HCT116 (cell line): Measurements from ENCODE around the gene CTRB2. TPM values are rescaled to one million over a fixed set of nuclear protein-coding genes. Genes with fewer than 3 reads are reported as not detected.

Source experiments
- ATAC-seq: fragments of 200-7000 bp; cut with Tn5 transposase; 2 replicates; pipeline ENCODE4 v1.9.1; 2020; ENCODE audit warnings: mild to moderate bottlenecking, moderate library complexity
- BruUV-seq: library from RNA; stranded (reverse); fragments of 400-500 nt; replicated peaks from 2 replicates; lab custom pipeline; 2021; lab: Mats Ljungman, UMichigan
- CTCF ChIA-PET: fragments of 300-600 bp; sonication (Branson Sonifier 250); formaldehyde crosslinking; loops from one replicate; lab custom pipeline; 2021; ENCODE audit warnings: antibody characterized with exemption; lab: Charles Lee
- POLR2A ChIA-PET: fragments of 300-600, 350-600 bp; sonication (Branson Sonifier 250); formaldehyde crosslinking; loops from one replicate; lab custom pipeline; 2021; ENCODE audit warnings: antibody characterized with exemption; lab: Charles Lee
- RAD21 ChIA-PET, 2 experiments: fragments of 300-600 bp; sonication (Branson Sonifier 250); formaldehyde crosslinking; loops; one replicate each; lab custom pipeline; 2023; ENCODE audit warnings: low total read pairs in 2 of 2; ENCODE audit not compliant: uncharacterized antibody in 2 of 2, unreplicated experiment in 2 of 2, low non-redundant PET in 1 of 2; lab: Charles Lee
- DNase-seq: peaks from one replicate; pipeline ENCODE4 v3.0.0-alpha.2; 2010; ENCODE audit warnings: low read depth, low spot score
- H2AFZ ChIP-seq: fragments of 200-600 bp; shearing (Covaris generic), sonication (generic); 2 replicates; pipeline ENCODE4 v1.6.1; 2017; ENCODE audit warnings: low read depth, mixed run types, mixed read lengths, antibody characterized with exemption, low read length; ENCODE audit not compliant: poor library complexity, severe bottlenecking
- H3K27ac ChIP-seq: 2 replicates; pipeline ENCODE4 v1.5.1; 2012; ENCODE audit warnings: low read depth, low read length
- H3K27me3 ChIP-seq: fragments of 200-600 bp; sonication (generic); 2 replicates; pipeline ENCODE4 v1.6.1; 2016; ENCODE audit warnings: mixed run types, low read length, mixed read lengths; ENCODE audit not compliant: insufficient read depth
- H3K36me3 ChIP-seq, 2 experiments: fragments of 200-500 bp in 1 of 2; fragments of 200-600 bp in 1 of 2; sonication (Bioruptor generic) in 1 of 2; sonication (generic) in 1 of 2; 2 replicates each; pipeline versions ENCODE4 v1.5.1 to v1.6.1; 2014 to 2016; ENCODE audit warnings: low read length in 2 of 2, inconsistent platforms in 1 of 2, mixed read lengths in 1 of 2, mixed run types in 1 of 2; ENCODE audit not compliant: insufficient read depth in 2 of 2, control insufficient read depth in 1 of 2
- H3K4me1 ChIP-seq, 2 experiments: fragments of 200-600 bp in 1 of 2; sonication (generic) in 1 of 2; 2 replicates each; pipeline versions ENCODE4 v1.5.1 to v1.6.1; 2012 to 2017; ENCODE audit warnings: low read length in 2 of 2, inconsistent platforms in 1 of 2, mild to moderate bottlenecking in 1 of 2, mixed read lengths in 1 of 2, mixed run types in 1 of 2, moderate library complexity in 1 of 2; ENCODE audit not compliant: insufficient read depth in 2 of 2, control insufficient read depth in 1 of 2
- H3K4me2 ChIP-seq: fragments of 200-600 bp; sonication (generic); 2 replicates; pipeline ENCODE4 v1.6.1; 2017; ENCODE audit warnings: mixed run types, low read length, mixed read lengths
- H3K4me3 ChIP-seq, 2 experiments: fragments of 200-600 bp in 1 of 2; sonication (generic) in 1 of 2; replicated peaks in 1 of 2; 2 replicates each; pipeline ENCODE4 v1.5.1; 2011 to 2016; ENCODE audit warnings: low read length in 2 of 2, control low read depth in 1 of 2, low read depth in 1 of 2, mild to moderate bottlenecking in 1 of 2, mixed read lengths in 1 of 2, mixed run types in 1 of 2
- H3K79me2 ChIP-seq: fragments of 200-600 bp; sonication (generic); 2 replicates; pipeline ENCODE4 v1.6.1; 2017; ENCODE audit warnings: mild to moderate bottlenecking, mixed run types, low read length, moderate library complexity, mixed read lengths; ENCODE audit not compliant: insufficient read depth
- H3K9ac ChIP-seq: fragments of 200-600 bp; sonication (generic); 2 replicates; pipeline ENCODE4 v1.6.1; 2016; ENCODE audit warnings: low read length, mixed read lengths
- H3K9me2 ChIP-seq: fragments of 200-600 bp; sonication (generic), shearing (Covaris generic); 2 replicates; pipeline ENCODE4 v1.6.1; 2017; ENCODE audit warnings: mixed run types, mild to moderate bottlenecking, moderate library complexity; ENCODE audit not compliant: insufficient read depth
- H3K9me3 ChIP-seq, 2 experiments: fragments of 200-500 bp in 1 of 2; fragments of 200-600 bp in 1 of 2; sonication (Bioruptor generic) in 1 of 2; sonication (generic) in 1 of 2; 2 replicates each; pipeline ENCODE4 v1.6.1; 2014 to 2017; ENCODE audit warnings: low read length in 2 of 2, mixed read lengths in 2 of 2, inconsistent platforms in 1 of 2, low read depth in 1 of 2, mild to moderate bottlenecking in 1 of 2, mixed run types in 1 of 2, moderate library complexity in 1 of 2; ENCODE audit not compliant: control insufficient read depth in 1 of 2, insufficient read depth in 1 of 2
- H4K20me1 ChIP-seq: fragments of 200-600 bp; sonication (generic), shearing (Covaris generic); 2 replicates; pipeline ENCODE4 v1.6.1; 2017; ENCODE audit warnings: mixed run types, mild to moderate bottlenecking, moderate library complexity; ENCODE audit not compliant: insufficient read depth
- CBX3 ChIP-seq: IDR thresholded peaks from 2 replicates; pipeline ENCODE4 v1.6.1; 2012; ENCODE audit warnings: low read depth
- CEBPB ChIP-seq: IDR thresholded peaks from 2 replicates; pipeline ENCODE4 v1.6.1; 2012; ENCODE audit warnings: low read depth
- EGR1 ChIP-seq: IDR thresholded peaks from 2 replicates; pipeline ENCODE4 v1.6.1; 2012; ENCODE audit warnings: low read depth
- ELF1 ChIP-seq: IDR thresholded peaks from 2 replicates; pipeline ENCODE4 v1.6.1; 2012; ENCODE audit warnings: low read depth, borderline replicate concordance
- EZH2 ChIP-seq: fragments of 200-600 bp; sonication (generic); IDR thresholded peaks from 2 replicates; pipeline ENCODE4 v1.6.1; 2017; ENCODE audit warnings: antibody characterized with exemption, mixed run types
- EZH2phosphoT487 ChIP-seq: fragments of 200-600 bp; IDR thresholded peaks from 2 replicates; pipeline ENCODE4 v1.6.1; 2018; ENCODE audit warnings: antibody characterized with exemption, borderline replicate concordance
- FOSL1 ChIP-seq: IDR thresholded peaks from 2 replicates; pipeline ENCODE4 v1.6.1; 2012; ENCODE audit warnings: low read depth
- JUND ChIP-seq: IDR thresholded peaks from 2 replicates; pipeline ENCODE4 v1.6.1; 2012
- POLR2A ChIP-seq: IDR thresholded peaks from 2 replicates; pipeline ENCODE4 v1.7.0; 2011; ENCODE audit warnings: borderline replicate concordance; ENCODE audit not compliant: insufficient read depth, insufficient read length; ENCODE audit errors: extremely low read depth
- RAD21 ChIP-seq: IDR thresholded peaks from 2 replicates; pipeline ENCODE4 v1.6.1; 2012; ENCODE audit warnings: low read depth, mild to moderate bottlenecking
- SIN3A ChIP-seq: IDR thresholded peaks from 2 replicates; pipeline ENCODE4 v1.6.1; 2012; ENCODE audit warnings: low read depth
- SP1 ChIP-seq: IDR thresholded peaks from 2 replicates; pipeline ENCODE4 v1.6.1; 2012; ENCODE audit warnings: low read depth
- SRF ChIP-seq: IDR thresholded peaks from 2 replicates; pipeline ENCODE4 v1.6.1; 2012; ENCODE audit warnings: low read depth
- YY1 ChIP-seq: IDR thresholded peaks from 2 replicates; pipeline ENCODE4 v1.6.1; 2011; ENCODE audit warnings: low read length, low read depth, moderate library complexity, mild to moderate bottlenecking; ENCODE audit not compliant: insufficient replicate concordance; ENCODE audit errors: extremely low read depth
- ZFX ChIP-seq: fragments of 450-650 bp; IDR thresholded peaks from 2 replicates; pipeline ENCODE4 v1.6.1; 2017
- ZNF274 ChIP-seq: fragments of 200-500 bp; sonication (Bioruptor generic); IDR thresholded peaks from 2 replicates; pipeline ENCODE4 v1.6.1; 2014; ENCODE audit warnings: mild to moderate bottlenecking, low read depth, low read length, inconsistent platforms
- intact Hi-C: fragments of 100-400 bp; cut with micrococcal nuclease; formaldehyde crosslinking; loops from 2 replicates; pipeline ENCODE4 v1.10.0; 2022
- total RNA-seq: library from RNA; stranded (reverse); gene quantifications from one replicate; pipeline ENCODE4 v1.2.1, GENCODE V29; 2021; ENCODE audit not compliant: unreplicated experiment
- TF ChIP-seq, protein P1 (sequence below): IDR thresholded peaks from 2 replicates; pipeline ENCODE4 v1.6.1; 2012
- TF ChIP-seq, protein P2 (sequence below), 3 experiments: fragments of 200-600 bp in 1 of 3; sonication (generic) in 1 of 3; IDR thresholded peaks in 2 of 3; conservative IDR thresholded peaks in 1 of 3; 2 replicates each; pipeline ENCODE4 v1.5.1; 2012 to 2017; ENCODE audit warnings: low read depth in 2 of 3, low read length in 2 of 3, antibody characterized with exemption in 1 of 3, borderline replicate concordance in 1 of 3, control low read depth in 1 of 3, mild to moderate bottlenecking in 1 of 3, mixed read lengths in 1 of 3, mixed run types in 1 of 3, moderate library complexity in 1 of 3; ENCODE audit not compliant: insufficient read depth in 1 of 3
- TF ChIP-seq, protein P3 (sequence below): IDR thresholded peaks from 2 replicates; pipeline ENCODE4 v1.6.1; 2012

CTRB2 gene
- total RNA-seq, 1 experiment from 2014 or later = 10.0 TPM

DNA sequence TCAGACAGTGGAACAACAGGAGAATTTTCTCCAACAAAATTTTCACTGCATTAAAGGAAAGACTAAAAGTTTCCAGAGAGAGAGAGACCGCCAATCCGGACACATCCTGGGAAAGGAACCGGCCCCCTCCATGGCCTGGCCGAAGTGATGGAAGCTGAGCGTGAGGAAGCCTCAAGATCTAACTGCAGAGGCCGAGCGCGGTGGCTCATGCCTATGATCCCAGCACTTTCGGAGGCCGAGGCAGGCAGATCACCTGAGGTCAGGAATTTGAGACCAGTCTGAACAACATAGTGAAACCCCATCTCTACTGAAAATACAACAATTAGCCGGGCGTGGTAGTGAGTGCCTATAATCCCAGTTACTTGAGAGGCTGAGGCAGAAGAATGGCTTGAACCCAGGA is 3.9 kb downstream of the CTRB2 start:
- CTCF ChIA-PET = no interaction called here
- intact Hi-C loops = no loop called here
- H3K79me2 ChIP-seq = no peaks in the 10 kb centered on the region
- no peaks in the 10 kb centered on the region for H3K9me2 ChIP-seq
- no peak overlapping the region for H3K9ac ChIP-seq
- no peak overlapping the region for H3K4me3 ChIP-seq
- no peaks in the 10 kb centered on the region for H3K9me3 ChIP-seq
- H2AFZ ChIP-seq = no peak overlapping the region
- DNase-seq = no peak
- H4K20me1 ChIP-seq = no peaks in the 10 kb centered on the region
- no TSS peak for BruUV-seq
- no peak overlapping the region for H3K27ac ChIP-seq
- no peaks in the 10 kb centered on the region for H3K36me3 ChIP-seq
- no peak overlapping the region for H3K4me2 ChIP-seq
- no peaks in the 10 kb centered on the region for H3K27me3 ChIP-seq
- RAD21 ChIA-PET = no interaction called here
- POLR2A ChIA-PET = no interaction called here
- TF ChIP-seq SIN3A (no peak), ELF1 (no peak), POLR2A (no peak), FOSL1 (no peak)
- peaks cover 0 to 4% of the 10 kb centered on the region in 2 experiments; a peak in 1 of 4 replicates for H3K4me1 ChIP-seq
- ATAC-seq = no peak

DNA sequence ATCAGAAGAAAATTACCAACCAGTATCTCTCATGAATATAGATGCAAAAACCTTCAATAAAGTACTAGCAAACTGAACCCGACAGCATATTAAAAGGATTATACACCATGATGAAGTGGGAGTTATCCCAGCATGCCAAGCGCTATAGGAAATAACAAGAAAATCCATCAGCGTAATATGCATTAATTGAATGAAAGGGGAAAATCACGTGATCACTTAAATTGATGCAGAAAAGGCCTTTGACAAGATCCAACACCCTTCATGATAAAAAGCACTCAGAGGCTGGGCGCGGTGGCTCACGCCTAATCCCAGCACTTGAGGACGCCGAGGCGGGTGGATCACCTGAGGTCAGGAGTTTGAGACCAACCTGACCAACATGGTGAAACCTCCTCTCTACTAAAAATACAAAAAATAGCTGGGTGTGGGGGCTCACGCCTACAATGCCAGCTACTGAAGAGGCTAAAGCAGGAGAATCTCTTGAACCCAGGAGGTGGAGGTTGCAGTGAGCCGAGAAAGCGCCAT is 4.8 kb downstream of the CTRB2 start:
- RAD21 ChIA-PET = no interaction called here
- no peak for TF ChIP-seq ZFX
- no peak for TF ChIP-seq FOSL1
- TF ChIP-seq EZH2phosphoT487 = no peak
- TF ChIP-seq, protein P1, sequence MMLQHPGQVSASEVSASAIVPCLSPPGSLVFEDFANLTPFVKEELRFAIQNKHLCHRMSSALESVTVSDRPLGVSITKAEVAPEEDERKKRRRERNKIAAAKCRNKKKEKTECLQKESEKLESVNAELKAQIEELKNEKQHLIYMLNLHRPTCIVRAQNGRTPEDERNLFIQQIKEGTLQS = no peak
- no peak for TF ChIP-seq EGR1
- TF ChIP-seq ELF1 = no peak
- no peak for TF ChIP-seq JUND
- no peak for TF ChIP-seq ZNF274
- no peak for TF ChIP-seq SRF
- no peak for TF ChIP-seq POLR2A
- TF ChIP-seq CBX3 = no peak
- TF ChIP-seq EZH2 = no peak
- no peak for TF ChIP-seq SIN3A
- TF ChIP-seq, protein P2, sequence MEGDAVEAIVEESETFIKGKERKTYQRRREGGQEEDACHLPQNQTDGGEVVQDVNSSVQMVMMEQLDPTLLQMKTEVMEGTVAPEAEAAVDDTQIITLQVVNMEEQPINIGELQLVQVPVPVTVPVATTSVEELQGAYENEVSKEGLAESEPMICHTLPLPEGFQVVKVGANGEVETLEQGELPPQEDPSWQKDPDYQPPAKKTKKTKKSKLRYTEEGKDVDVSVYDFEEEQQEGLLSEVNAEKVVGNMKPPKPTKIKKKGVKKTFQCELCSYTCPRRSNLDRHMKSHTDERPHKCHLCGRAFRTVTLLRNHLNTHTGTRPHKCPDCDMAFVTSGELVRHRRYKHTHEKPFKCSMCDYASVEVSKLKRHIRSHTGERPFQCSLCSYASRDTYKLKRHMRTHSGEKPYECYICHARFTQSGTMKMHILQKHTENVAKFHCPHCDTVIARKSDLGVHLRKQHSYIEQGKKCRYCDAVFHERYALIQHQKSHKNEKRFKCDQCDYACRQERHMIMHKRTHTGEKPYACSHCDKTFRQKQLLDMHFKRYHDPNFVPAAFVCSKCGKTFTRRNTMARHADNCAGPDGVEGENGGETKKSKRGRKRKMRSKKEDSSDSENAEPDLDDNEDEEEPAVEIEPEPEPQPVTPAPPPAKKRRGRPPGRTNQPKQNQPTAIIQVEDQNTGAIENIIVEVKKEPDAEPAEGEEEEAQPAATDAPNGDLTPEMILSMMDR (IDR thresholded peaks at IDR 0.05 in 2 of 3, conservative IDR thresholded peaks at IDR 0.05 in 1 of 3; ENCODE audit: borderline replicate concordance in 1 of 3, insufficient read depth in 1 of 3, low read depth in 2 of 3, low read length in 2 of 3) = no peak
- TF ChIP-seq CEBPB = no peak
- no peak for TF ChIP-seq SP1
- TF ChIP-seq YY1 = no peak
- TF ChIP-seq, protein P3, sequence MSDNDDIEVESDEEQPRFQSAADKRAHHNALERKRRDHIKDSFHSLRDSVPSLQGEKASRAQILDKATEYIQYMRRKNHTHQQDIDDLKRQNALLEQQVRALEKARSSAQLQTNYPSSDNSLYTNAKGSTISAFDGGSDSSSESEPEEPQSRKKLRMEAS = no peak
- TF ChIP-seq RAD21 = no peak
- ATAC-seq (no peak), DNase-seq (no peak)
- intact Hi-C loops = no loop called here
- Histone ChIP-seq H3K27ac (no peak overlapping the region), H3K4me3 (no peak overlapping the region), H3K4me1 (peaks cover 0 to 4% of the 10 kb centered on the region in 2 experiments; a peak in 1 of 4 replicates), H3K36me3 (no peaks in the 10 kb centered on the region), H4K20me1 (no peaks in the 10 kb centered on the region), H3K27me3 (no peaks in the 10 kb centered on the region; the same call in 1 of the 2 replicates), H2AFZ (no peak overlapping the region), H3K9ac (no peak overlapping the region), H3K9me2 (no peaks in the 10 kb centered on the region), H3K4me2 (no peak overlapping the region), H3K9me3 (no peaks in the 10 kb centered on the region), H3K79me2 (no peaks in the 10 kb centered on the region)
- no TSS peak for BruUV-seq
- POLR2A ChIA-PET = no interaction called here
- CTCF ChIA-PET = no interaction called here
